ENCODE results near the gene FAM167B.

DNA sequence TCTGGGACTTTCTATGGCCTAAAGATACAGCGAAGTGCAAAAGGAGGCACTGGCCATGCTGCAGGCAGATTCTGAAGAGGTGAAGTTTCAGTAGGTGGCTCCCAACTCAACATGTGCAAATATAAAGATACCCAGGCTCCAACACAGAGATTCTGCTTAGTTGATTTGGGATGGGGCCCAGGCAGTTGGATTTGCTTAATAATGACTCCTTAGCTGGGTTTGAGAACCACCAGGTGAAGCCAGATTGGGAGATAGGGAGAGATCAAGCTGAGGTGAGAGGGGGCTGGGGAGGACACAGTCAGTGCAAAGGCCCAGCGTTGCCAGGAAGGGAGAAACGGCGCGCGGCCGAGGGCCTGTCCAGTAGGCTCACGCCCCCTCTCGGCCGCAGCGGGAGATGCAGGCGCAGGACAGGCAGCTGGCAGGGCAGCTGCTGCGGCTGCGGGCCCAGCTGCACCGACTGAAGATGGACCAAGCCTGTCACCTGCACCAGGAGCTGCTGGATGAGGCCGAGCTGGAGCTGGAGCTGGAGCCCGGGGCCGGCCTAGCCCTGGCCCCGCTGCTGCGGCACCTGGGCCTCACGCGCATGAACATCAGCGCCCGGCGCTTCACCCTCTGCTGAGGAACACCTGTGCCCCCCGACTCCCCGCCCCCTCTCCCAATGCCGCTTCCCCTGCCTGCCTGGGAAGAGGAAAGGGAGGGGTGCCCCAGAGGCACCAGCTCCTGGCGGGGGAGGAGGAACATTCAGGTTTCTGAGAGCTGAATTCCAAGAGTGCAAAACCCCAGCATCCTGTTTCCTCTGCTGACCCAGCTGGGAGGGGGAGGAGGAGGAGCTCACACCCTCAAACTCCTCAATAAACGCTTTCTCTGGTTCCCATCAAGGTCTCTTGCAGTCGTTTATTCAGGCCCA is 1.2 kb downstream of the FAM167B start:
- no peak for TF ChIP-seq POLR2AphosphoS5 (IDR thresholded peaks at IDR 0.05; ENCODE audit: low read depth, low read length)
- TF ChIP-seq, protein P1, sequence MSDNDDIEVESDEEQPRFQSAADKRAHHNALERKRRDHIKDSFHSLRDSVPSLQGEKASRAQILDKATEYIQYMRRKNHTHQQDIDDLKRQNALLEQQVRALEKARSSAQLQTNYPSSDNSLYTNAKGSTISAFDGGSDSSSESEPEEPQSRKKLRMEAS (IDR thresholded peaks at IDR 0.05; ENCODE audit: low read depth): no peak
- no peak for TF ChIP-seq TEAD4 (IDR thresholded peaks at IDR 0.05; ENCODE audit: borderline replicate concordance, insufficient read depth)
- TF ChIP-seq RAD21 (IDR thresholded peaks at IDR 0.05; ENCODE audit: low read length): peak; percentile 67
- TF ChIP-seq, protein P2, sequence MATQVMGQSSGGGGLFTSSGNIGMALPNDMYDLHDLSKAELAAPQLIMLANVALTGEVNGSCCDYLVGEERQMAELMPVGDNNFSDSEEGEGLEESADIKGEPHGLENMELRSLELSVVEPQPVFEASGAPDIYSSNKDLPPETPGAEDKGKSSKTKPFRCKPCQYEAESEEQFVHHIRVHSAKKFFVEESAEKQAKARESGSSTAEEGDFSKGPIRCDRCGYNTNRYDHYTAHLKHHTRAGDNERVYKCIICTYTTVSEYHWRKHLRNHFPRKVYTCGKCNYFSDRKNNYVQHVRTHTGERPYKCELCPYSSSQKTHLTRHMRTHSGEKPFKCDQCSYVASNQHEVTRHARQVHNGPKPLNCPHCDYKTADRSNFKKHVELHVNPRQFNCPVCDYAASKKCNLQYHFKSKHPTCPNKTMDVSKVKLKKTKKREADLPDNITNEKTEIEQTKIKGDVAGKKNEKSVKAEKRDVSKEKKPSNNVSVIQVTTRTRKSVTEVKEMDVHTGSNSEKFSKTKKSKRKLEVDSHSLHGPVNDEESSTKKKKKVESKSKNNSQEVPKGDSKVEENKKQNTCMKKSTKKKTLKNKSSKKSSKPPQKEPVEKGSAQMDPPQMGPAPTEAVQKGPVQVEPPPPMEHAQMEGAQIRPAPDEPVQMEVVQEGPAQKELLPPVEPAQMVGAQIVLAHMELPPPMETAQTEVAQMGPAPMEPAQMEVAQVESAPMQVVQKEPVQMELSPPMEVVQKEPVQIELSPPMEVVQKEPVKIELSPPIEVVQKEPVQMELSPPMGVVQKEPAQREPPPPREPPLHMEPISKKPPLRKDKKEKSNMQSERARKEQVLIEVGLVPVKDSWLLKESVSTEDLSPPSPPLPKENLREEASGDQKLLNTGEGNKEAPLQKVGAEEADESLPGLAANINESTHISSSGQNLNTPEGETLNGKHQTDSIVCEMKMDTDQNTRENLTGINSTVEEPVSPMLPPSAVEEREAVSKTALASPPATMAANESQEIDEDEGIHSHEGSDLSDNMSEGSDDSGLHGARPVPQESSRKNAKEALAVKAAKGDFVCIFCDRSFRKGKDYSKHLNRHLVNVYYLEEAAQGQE (IDR thresholded peaks at IDR 0.05; ENCODE audit: low read depth, low read length): no peak
- TF ChIP-seq, protein P3, sequence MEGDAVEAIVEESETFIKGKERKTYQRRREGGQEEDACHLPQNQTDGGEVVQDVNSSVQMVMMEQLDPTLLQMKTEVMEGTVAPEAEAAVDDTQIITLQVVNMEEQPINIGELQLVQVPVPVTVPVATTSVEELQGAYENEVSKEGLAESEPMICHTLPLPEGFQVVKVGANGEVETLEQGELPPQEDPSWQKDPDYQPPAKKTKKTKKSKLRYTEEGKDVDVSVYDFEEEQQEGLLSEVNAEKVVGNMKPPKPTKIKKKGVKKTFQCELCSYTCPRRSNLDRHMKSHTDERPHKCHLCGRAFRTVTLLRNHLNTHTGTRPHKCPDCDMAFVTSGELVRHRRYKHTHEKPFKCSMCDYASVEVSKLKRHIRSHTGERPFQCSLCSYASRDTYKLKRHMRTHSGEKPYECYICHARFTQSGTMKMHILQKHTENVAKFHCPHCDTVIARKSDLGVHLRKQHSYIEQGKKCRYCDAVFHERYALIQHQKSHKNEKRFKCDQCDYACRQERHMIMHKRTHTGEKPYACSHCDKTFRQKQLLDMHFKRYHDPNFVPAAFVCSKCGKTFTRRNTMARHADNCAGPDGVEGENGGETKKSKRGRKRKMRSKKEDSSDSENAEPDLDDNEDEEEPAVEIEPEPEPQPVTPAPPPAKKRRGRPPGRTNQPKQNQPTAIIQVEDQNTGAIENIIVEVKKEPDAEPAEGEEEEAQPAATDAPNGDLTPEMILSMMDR (IDR thresholded peaks at IDR 0.05): peak; percentile 74
- no peak for TF ChIP-seq GATA2 (CRISPR knock-in tag; IDR thresholded peaks at IDR 0.05)
- TF ChIP-seq, protein P4, sequence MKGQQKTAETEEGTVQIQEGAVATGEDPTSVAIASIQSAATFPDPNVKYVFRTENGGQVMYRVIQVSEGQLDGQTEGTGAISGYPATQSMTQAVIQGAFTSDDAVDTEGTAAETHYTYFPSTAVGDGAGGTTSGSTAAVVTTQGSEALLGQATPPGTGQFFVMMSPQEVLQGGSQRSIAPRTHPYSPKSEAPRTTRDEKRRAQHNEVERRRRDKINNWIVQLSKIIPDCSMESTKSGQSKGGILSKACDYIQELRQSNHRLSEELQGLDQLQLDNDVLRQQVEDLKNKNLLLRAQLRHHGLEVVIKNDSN (IDR thresholded peaks at IDR 0.05; ENCODE audit: borderline replicate concordance, low read depth): no peak
- no peak for TF ChIP-seq JUND (IDR thresholded peaks at IDR 0.05)
- TF ChIP-seq YY1 (IDR thresholded peaks at IDR 0.05; ENCODE audit: low read depth): no peak
- TF ChIP-seq TAF1 (IDR thresholded peaks at IDR 0.05; ENCODE audit: borderline replicate concordance, low read depth, low read length): no peak
- TF ChIP-seq EZH2phosphoT487 (IDR thresholded peaks at IDR 0.05; ENCODE audit: borderline replicate concordance, low read depth): no peak
- no peak for TF ChIP-seq NRF1 (IDR thresholded peaks at IDR 0.05; ENCODE audit: low read depth, low read length)
- no peak for TF ChIP-seq FOXJ3 (CRISPR knock-in tag; IDR thresholded peaks at IDR 0.05)
